Omental fat pad (tissue), 4 donors: ENCODE data around the gene NSD1. TPM values are rescaled to one million over a fixed set of nuclear protein-coding genes. Genes with fewer than 3 reads are reported as not detected.

Source experiments
- ATAC-seq: fragments of 150-250 bp; one replicate; pipeline ENCODE4 v1.9.1; 2016; ENCODE audit warnings: mild to moderate bottlenecking, moderate library complexity; ENCODE audit not compliant: low FRiP score
- DNase-seq: peaks from one replicate; pipeline ENCODE4 v3.0.0-alpha.2; 2019; ENCODE audit warnings: low spot score
- total RNA-seq, 4 donors: library from RNA; depleted of rRNA; stranded (reverse); fragments of >200 nt; gene quantifications; one replicate each; pipeline ENCODE4 v1.1.0, GENCODE V29; 2016
- TF ChIP-seq, protein P1 (sequence below), 3 donors: fragments of 450-650 bp; IDR thresholded peaks; one replicate each; pipeline ENCODE4 v1.5.1; 2016 to 2017; ENCODE audit warnings: antibody characterized with exemption in 3 of 3, mild to moderate bottlenecking in 3 of 3, moderate library complexity in 2 of 3

Gene NSD1
- total RNA-seq, 4 donors from 2014 or later, result 32.3 to 52.6 (median 36.1) TPM

DNA sequence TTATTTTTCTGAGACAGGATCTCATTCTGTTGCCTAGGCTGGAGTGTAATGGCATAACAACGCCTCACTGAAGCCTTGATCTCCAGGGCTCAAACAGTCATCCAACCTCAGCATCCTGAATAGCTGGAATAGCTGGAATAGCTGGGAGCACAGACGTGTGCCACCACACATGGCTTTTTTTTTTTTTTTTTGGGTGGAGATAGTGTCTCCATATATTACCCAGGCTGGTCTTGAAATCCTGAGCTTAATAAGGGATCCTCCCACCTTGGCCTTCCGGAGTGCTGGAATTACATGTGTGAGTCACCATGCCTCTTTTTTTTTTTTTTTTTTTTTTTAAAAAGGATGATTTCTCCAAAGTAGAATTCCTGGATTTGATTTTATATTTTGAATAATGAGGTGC lies 60.7 kb downstream of the NSD1 start:
- DNase-seq (no peak), ATAC-seq (peak; percentile 91)
- TF ChIP-seq, protein P1, sequence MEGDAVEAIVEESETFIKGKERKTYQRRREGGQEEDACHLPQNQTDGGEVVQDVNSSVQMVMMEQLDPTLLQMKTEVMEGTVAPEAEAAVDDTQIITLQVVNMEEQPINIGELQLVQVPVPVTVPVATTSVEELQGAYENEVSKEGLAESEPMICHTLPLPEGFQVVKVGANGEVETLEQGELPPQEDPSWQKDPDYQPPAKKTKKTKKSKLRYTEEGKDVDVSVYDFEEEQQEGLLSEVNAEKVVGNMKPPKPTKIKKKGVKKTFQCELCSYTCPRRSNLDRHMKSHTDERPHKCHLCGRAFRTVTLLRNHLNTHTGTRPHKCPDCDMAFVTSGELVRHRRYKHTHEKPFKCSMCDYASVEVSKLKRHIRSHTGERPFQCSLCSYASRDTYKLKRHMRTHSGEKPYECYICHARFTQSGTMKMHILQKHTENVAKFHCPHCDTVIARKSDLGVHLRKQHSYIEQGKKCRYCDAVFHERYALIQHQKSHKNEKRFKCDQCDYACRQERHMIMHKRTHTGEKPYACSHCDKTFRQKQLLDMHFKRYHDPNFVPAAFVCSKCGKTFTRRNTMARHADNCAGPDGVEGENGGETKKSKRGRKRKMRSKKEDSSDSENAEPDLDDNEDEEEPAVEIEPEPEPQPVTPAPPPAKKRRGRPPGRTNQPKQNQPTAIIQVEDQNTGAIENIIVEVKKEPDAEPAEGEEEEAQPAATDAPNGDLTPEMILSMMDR (IDR thresholded peaks at IDR 0.05), result no peak

DNA sequence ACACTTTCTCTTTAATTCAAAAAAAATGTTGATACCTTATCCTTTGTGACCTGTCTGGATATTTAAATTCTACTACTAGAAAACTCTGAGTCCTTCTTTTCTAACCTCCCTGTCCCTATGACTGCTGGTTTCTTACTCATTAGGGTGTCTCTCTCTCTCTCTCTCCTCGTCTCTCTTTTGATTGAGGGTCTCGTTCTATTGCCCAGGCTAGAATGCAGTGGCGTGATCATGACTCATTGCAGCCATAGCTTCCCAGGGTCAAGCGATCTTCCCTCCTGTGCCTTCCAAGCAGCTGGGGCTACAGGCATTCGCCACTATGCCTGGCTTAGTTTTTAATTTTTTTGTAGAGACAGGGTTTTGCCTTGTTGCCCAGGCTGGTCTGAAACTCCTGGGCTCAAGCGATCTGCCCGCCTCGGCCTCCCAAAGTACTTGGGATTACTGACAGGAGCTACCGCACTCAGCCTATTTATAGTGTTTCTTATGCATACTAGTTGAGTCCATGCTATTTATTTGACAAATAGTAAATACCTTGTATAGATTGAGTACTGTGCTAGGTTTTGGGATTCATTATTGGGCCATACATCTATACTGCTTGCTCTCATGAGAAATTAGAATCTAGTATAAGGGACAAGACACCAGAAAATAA lies 61.9 kb downstream of the NSD1 start:
- ATAC-seq (no peak), DNase-seq (no peak)
- TF ChIP-seq, protein P1 (IDR thresholded peaks at IDR 0.05), result no peak

DNA sequence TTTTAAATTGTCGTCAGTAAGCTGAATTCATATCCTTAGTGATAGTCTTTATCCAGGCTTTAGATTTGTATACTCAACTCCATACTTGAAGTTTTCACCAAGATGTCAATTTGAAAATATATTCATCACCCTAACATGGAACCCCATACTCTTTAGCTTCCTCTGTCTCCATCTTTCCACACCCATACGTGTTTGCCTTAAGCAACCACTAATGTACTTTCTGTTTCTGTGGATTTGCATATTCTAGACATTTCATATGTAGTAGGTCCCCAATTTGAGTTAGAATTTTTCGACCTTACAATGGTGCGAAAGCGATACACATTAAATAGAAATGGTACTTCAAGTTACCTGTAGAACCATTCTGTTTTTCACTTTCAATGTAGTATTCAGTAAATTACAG lies 65.2 kb downstream of the NSD1 start:
- TF ChIP-seq, protein P1 (IDR thresholded peaks at IDR 0.05), result no peak
- ATAC-seq (no peak), DNase-seq (no peak)

DNA sequence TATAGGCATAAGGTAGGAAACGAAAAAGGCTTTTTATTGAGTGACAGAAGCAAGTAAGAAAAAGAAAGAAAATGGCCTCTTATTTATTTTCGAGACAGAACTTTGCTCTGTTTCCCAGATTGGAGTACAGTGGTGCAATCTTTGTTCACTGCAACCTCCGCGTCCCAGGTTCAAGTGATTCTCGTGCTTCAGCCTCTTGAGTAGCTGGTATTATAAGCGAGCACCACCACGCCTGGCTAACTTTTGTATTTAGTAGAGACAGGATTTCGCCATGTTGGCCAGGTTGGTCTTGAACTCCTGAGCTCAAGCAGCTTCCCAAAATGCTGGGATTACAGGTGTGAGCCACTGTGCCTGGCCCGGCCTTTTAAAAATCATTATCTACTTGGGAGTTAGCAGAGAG lies 70.7 kb downstream of the NSD1 start:
- TF ChIP-seq, protein P1 (IDR thresholded peaks at IDR 0.05), result no peak
- no peak for DNase-seq
- no peak for ATAC-seq

DNA sequence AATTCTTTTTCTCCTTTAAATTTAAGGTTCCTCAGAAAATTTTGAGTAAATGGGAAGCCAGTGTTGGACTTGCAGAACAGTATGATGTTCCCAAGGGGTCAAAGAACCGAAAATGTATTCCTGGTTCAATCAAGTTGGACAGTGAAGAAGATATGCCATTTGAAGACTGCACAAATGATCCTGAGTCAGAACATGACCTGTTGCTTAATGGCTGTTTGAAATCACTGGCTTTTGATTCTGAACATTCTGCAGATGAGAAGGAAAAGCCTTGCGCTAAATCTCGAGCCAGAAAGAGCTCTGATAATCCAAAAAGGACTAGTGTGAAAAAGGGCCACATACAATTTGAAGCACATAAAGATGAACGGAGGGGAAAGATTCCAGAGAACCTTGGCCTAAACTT lies 76.0 kb downstream of the NSD1 start:
- TF ChIP-seq, protein P1 (IDR thresholded peaks at IDR 0.05), result no peak
- no peak for DNase-seq
- no peak for ATAC-seq

DNA sequence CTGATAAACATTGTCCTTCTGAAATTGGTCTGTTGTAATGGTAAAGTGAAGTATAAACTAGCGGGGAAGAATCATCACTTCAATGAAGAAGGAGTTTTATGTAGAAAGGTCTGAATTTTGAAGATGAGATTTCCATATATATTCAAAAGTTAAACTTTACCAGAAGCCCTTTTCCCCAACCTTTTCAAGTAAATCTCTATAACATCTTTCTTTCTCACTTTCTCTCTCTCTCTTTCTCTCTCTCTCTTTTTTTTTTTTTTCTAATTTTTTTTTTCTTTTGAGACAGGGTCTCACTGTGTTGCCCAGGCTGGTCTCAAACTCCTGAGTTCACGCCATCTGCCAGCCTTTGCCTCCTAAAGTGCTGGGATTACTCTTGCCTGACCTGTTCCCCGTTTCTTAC lies 78.7 kb downstream of the NSD1 start:
- no peak for DNase-seq
- ATAC-seq, result no peak
- TF ChIP-seq, protein P1 (IDR thresholded peaks at IDR 0.05), result no peak

DNA sequence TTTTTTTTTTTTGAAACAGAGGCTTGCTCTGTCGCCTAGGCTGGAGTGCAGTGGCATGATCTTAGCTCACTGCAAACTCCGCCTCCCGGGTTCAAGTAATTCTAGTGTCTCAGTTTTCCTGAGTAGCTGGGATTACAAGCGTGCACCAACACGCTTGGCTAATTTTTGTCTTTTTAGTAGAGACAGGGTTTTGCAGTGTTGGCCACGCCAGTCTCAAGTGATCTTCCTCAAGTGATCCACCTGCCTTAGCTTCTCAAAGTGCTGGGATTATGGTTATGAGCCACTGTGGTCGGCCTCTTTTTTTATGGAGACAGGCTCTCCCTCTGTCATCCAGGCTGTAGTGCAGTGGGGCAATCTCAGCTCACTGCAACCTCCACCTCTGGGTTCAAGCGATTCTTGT lies 87.0 kb downstream of the NSD1 start:
- DNase-seq, result no peak
- TF ChIP-seq, protein P1 (IDR thresholded peaks at IDR 0.05), result no peak

More for the DNA sequence above, 87.0 kb downstream of the NSD1 start:
- ATAC-seq, result no peak
